ENCODE results near the gene UTS2B. TPM values are rescaled to one million over a fixed set of nuclear protein-coding genes. Genes with fewer than 3 reads are reported as not detected.

UTS2B gene
- total RNA-seq, 1 donor from 2014 or later = 0.70 TPM

GRCh38 chr3:191294291-191294690, 36.0 kb downstream of the UTS2B start:
- H3K4me3 Mint-ChIP-seq = no peak overlapping the region
- DNase-seq (ENCODE audit: low read depth, low spot score) = no peak

DNA sequence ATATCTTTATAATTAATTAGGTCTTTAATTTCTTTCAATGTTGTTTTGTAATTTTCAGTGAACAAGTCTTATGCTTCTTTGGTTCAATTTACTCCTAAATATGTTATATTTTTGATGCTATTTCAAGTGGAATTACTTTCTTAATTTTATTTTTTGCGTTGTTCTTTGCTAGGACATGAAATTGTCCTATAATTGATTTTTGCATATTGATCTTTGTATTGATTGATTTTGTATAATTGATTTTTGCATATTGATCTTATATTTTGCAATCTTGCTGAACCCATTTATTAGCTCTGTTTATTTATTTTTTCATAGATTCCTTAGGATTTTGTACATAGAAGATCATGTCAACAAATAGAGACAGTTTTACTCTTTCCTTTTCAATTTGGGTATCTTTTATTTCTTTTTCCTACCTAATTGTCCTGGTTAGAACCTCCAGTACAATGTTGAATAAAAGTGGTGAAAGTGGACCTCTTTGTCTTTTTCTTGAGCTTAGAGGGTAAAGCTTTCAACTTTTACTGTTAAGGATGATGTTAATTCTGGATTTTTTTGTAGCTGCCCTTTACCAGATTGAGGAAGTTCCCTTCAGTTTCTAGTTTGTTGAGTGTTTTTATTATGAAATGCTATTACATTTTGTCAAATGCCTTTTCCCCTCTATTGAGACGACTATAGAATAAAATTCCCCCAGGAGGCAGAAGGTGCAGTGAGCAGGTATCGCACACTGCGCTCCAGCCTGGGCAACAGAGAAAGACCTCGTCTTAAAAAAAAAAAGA, 37.9 kb downstream of the UTS2B start:
- H3K4me1 Mint-ChIP-seq = no peaks in the 10 kb centered on the region
- no peak overlapping the region for H3K4me3 Mint-ChIP-seq
- no peak for DNase-seq (ENCODE audit: low read depth, low spot score)
- H3K9me3 Mint-ChIP-seq = no peaks in the 10 kb centered on the region
- H3K36me3 Mint-ChIP-seq (ENCODE audit: low read depth) = no peaks in the 10 kb centered on the region
- no peak overlapping the region for H3K27ac Mint-ChIP-seq (ENCODE audit: unreplicated experiment)
- TF ChIP-seq, protein P1, sequence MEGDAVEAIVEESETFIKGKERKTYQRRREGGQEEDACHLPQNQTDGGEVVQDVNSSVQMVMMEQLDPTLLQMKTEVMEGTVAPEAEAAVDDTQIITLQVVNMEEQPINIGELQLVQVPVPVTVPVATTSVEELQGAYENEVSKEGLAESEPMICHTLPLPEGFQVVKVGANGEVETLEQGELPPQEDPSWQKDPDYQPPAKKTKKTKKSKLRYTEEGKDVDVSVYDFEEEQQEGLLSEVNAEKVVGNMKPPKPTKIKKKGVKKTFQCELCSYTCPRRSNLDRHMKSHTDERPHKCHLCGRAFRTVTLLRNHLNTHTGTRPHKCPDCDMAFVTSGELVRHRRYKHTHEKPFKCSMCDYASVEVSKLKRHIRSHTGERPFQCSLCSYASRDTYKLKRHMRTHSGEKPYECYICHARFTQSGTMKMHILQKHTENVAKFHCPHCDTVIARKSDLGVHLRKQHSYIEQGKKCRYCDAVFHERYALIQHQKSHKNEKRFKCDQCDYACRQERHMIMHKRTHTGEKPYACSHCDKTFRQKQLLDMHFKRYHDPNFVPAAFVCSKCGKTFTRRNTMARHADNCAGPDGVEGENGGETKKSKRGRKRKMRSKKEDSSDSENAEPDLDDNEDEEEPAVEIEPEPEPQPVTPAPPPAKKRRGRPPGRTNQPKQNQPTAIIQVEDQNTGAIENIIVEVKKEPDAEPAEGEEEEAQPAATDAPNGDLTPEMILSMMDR (conservative IDR thresholded peaks at IDR 0.05) = no peak
- no peaks in the 10 kb centered on the region for H3K27me3 Mint-ChIP-seq (ENCODE audit: low read depth)

More at GRCh38 chr3:191294291-191294690, 36.0 kb downstream of the UTS2B start:
- Mint-ChIP-seq H3K27ac (ENCODE audit: unreplicated experiment) (no peak overlapping the region), H3K4me1 (peaks cover 7% of the 10 kb centered on the region), H3K36me3 (ENCODE audit: low read depth) (no peaks in the 10 kb centered on the region), H3K27me3 (ENCODE audit: low read depth) (no peaks in the 10 kb centered on the region), H3K9me3 (no peaks in the 10 kb centered on the region)
- TF ChIP-seq, protein P1 (conservative IDR thresholded peaks at IDR 0.05) = no peak

- Mint-ChIP-seq H3K27ac (ENCODE audit: unreplicated experiment) (no peak overlapping the region), H3K9me3 (no peaks in the 10 kb centered on the region), H3K4me3 (no peak overlapping the region), H3K27me3 (ENCODE audit: low read depth) (no peaks in the 10 kb centered on the region), H3K36me3 (ENCODE audit: low read depth) (no peaks in the 10 kb centered on the region), H3K4me1 (no peaks in the 10 kb centered on the region)
- DNase-seq (ENCODE audit: low read depth, low spot score) = no peak
- TF ChIP-seq, protein P1 (conservative IDR thresholded peaks at IDR 0.05) = no peak
Measured at GRCh38 chr3:191290311-191291025, 39.9 kb downstream of the UTS2B start.

DNA sequence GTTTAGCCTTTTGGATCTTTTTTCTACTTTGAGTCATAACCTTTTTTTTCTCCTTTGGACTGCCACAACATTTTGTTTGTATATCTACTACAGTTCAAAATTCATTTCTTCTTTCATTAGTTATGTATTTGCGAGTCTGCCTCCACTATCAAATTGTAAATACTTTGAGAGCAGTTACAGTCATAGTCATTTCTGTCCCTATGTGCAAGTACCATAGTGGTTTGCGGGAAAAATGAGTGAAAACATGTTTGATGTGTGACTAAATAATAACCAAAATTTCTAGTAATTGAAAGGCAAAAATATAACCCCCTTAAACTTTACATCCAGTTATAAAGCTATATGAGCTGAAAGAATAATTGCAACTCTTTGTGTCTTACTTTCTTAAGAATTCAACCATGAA, 46.9 kb downstream of the UTS2B start:
- TF ChIP-seq, protein P1 (conservative IDR thresholded peaks at IDR 0.05) = no peak
- Mint-ChIP-seq H3K9me3 (no peaks in the 10 kb centered on the region), H3K4me1 (no peaks in the 10 kb centered on the region)

GRCh38 chr3:191282251-191283185, 47.8 kb downstream of the UTS2B start:
- H3K27me3 Mint-ChIP-seq (ENCODE audit: low read depth) = no peaks in the 10 kb centered on the region
- no peak overlapping the region for H3K27ac Mint-ChIP-seq (ENCODE audit: unreplicated experiment)
- TF ChIP-seq, protein P1 (conservative IDR thresholded peaks at IDR 0.05) = no peak
- no peaks in the 10 kb centered on the region for H3K4me1 Mint-ChIP-seq
- DNase-seq (ENCODE audit: low read depth, low spot score) = no peak
- no peaks in the 10 kb centered on the region for H3K9me3 Mint-ChIP-seq
- no peaks in the 10 kb centered on the region for H3K36me3 Mint-ChIP-seq (ENCODE audit: low read depth)
- no peak overlapping the region for H3K4me3 Mint-ChIP-seq

More for the DNA sequence above, 46.9 kb downstream of the UTS2B start:
- H3K4me3 Mint-ChIP-seq = no peak overlapping the region
- H3K27ac Mint-ChIP-seq (ENCODE audit: unreplicated experiment) = no peak overlapping the region
- H3K36me3 Mint-ChIP-seq (ENCODE audit: low read depth) = no peaks in the 10 kb centered on the region
- no peak for DNase-seq (ENCODE audit: low read depth, low spot score)
- no peaks in the 10 kb centered on the region for H3K27me3 Mint-ChIP-seq (ENCODE audit: low read depth)

Data from neural crest cell (in vitro differentiated cells).